H9 (cell line): ENCODE measurements around the gene MRFAP1. TPM values are rescaled to one million over a fixed set of nuclear protein-coding genes. Genes with fewer than 3 reads are reported as not detected.

Experiments used
- DNase-seq: peaks from one replicate; pipeline ENCODE4 v3.0.0-alpha.2; 2017
- H2AFZ ChIP-seq: one replicate; pipeline ENCODE4 v1.6.1; 2013; ENCODE audit warnings: mild to moderate bottlenecking, low read length, control low read depth, moderate library complexity
- H2AK5ac ChIP-seq: 2 replicates; pipeline ENCODE4 v1.6.1; 2013; ENCODE audit warnings: low read length, control low read depth, mixed read lengths; ENCODE audit not compliant: insufficient read length
- H2BK120ac ChIP-seq: one replicate; pipeline ENCODE4 v1.6.1; 2013; ENCODE audit warnings: low read depth, mild to moderate bottlenecking, low read length, control low read depth, inconsistent platforms; ENCODE audit not compliant: poor library complexity, severe bottlenecking
- H2BK12ac ChIP-seq: 2 replicates; pipeline ENCODE4 v1.6.1; 2013; ENCODE audit warnings: low read length, control low read depth, mixed read lengths, low read depth; ENCODE audit not compliant: insufficient read length
- H2BK15ac ChIP-seq: 2 replicates; pipeline ENCODE4 v1.6.1; 2013; ENCODE audit warnings: low read depth, low read length, control low read depth
- H2BK20ac ChIP-seq: one replicate; pipeline ENCODE4 v1.6.1; 2013; ENCODE audit warnings: low read depth, mild to moderate bottlenecking, low read length, control low read depth, inconsistent platforms; ENCODE audit not compliant: poor library complexity, severe bottlenecking
- H2BK5ac ChIP-seq: 2 replicates; pipeline ENCODE4 v1.6.1; 2013; ENCODE audit warnings: low read length, control low read depth, mixed read lengths; ENCODE audit not compliant: insufficient read length
- H3K14ac ChIP-seq: 2 replicates; pipeline ENCODE4 v1.6.1; 2013; ENCODE audit warnings: low read length, control low read depth; ENCODE audit not compliant: insufficient read depth
- H3K18ac ChIP-seq: 2 replicates; pipeline ENCODE4 v1.6.1; 2013; ENCODE audit warnings: low read depth, mild to moderate bottlenecking, mixed read lengths, low read length, control low read depth; ENCODE audit not compliant: insufficient read length
- H3K23ac ChIP-seq: 2 replicates; pipeline ENCODE4 v1.6.1; 2013; ENCODE audit warnings: low read length, control low read depth, mixed read lengths, low read depth; ENCODE audit not compliant: insufficient read length
- H3K23me2 ChIP-seq: 2 replicates; pipeline ENCODE4 v1.6.1; 2013; ENCODE audit warnings: low read depth, mild to moderate bottlenecking, mixed read lengths, low read length, control low read depth; ENCODE audit not compliant: insufficient read length, poor library complexity, severe bottlenecking
- H3K27ac ChIP-seq: 2 replicates; pipeline ENCODE4 v1.5.1; 2013; ENCODE audit warnings: low read length, control low read depth, mixed read lengths, low read depth; ENCODE audit not compliant: insufficient read length
- H3K27me3 ChIP-seq: 2 replicates; pipeline ENCODE4 v1.6.1; 2013; ENCODE audit warnings: low read length, control low read depth, inconsistent platforms; ENCODE audit not compliant: insufficient read depth
- H3K4ac ChIP-seq: 2 replicates; pipeline ENCODE4 v1.6.1; 2013; ENCODE audit warnings: low read depth, mild to moderate bottlenecking, control low read depth, inconsistent platforms, low read length, moderate library complexity
- H3K4me1 ChIP-seq: 2 replicates; pipeline ENCODE4 v1.6.1; 2013; ENCODE audit warnings: low read length, control low read depth, inconsistent platforms; ENCODE audit not compliant: insufficient read depth
- H3K4me2 ChIP-seq: 2 replicates; pipeline ENCODE4 v1.6.1; 2013; ENCODE audit warnings: low read length, control low read depth, mixed read lengths; ENCODE audit not compliant: insufficient read length, insufficient read depth
- H3K56ac ChIP-seq: 2 replicates; pipeline ENCODE4 v1.6.1; 2013; ENCODE audit warnings: low read depth, mild to moderate bottlenecking, mixed read lengths, low read length, control low read depth; ENCODE audit not compliant: insufficient read length
- H3K79me1 ChIP-seq: 2 replicates; pipeline ENCODE4 v1.6.1; 2013; ENCODE audit warnings: low read depth, mild to moderate bottlenecking, moderate library complexity, low read length, control low read depth, inconsistent platforms; ENCODE audit not compliant: insufficient read depth, poor library complexity, severe bottlenecking
- H3K79me2 ChIP-seq: 2 replicates; pipeline ENCODE4 v1.6.1; 2013; ENCODE audit warnings: low read length, control low read depth, inconsistent platforms; ENCODE audit not compliant: insufficient read depth
- H3K9ac ChIP-seq: 2 replicates; pipeline ENCODE4 v1.6.1; 2013; ENCODE audit warnings: low read length, control low read depth, mixed read lengths; ENCODE audit not compliant: insufficient read length; ENCODE audit errors: extremely low read depth
- H3K9me3 ChIP-seq: one replicate; pipeline ENCODE4 v1.6.1; 2013; ENCODE audit warnings: low read depth, low read length, inconsistent platforms; ENCODE audit not compliant: control insufficient read depth
- H3T11ph ChIP-seq: one replicate; pipeline ENCODE4 v1.6.1; 2013; ENCODE audit warnings: mild to moderate bottlenecking, low read length, control low read depth, inconsistent platforms
- H4K20me1 ChIP-seq: one replicate; pipeline ENCODE4 v1.6.1; 2013; ENCODE audit not compliant: control insufficient read depth, insufficient read length, insufficient read depth
- H4K5ac ChIP-seq: 2 replicates; pipeline ENCODE4 v1.6.1; 2013; ENCODE audit warnings: low read depth, mild to moderate bottlenecking, mixed read lengths, low read length, control low read depth; ENCODE audit not compliant: insufficient read length
- H4K8ac ChIP-seq: replicated peaks from 2 replicates; pipeline ENCODE4 v1.6.1; 2013; ENCODE audit warnings: low read length, control low read depth, mixed read lengths, low read depth; ENCODE audit not compliant: insufficient read length
- H4K91ac ChIP-seq: 2 replicates; pipeline ENCODE4 v1.6.1; 2013; ENCODE audit warnings: low read depth, mild to moderate bottlenecking, moderate library complexity, mixed read lengths, low read length, control low read depth; ENCODE audit not compliant: insufficient read length
- H3K27ac Mint-ChIP-seq, 3 experiments: 2 replicates in 2 of 3; 3 replicates in 1 of 3; pipeline ENCODE4 v1.8.0; 2020 to 2021; ENCODE audit warnings: mixed read lengths in 3 of 3, mild to moderate bottlenecking in 1 of 3, moderate library complexity in 1 of 3
- H3K27me3 Mint-ChIP-seq: 2 replicates; pipeline ENCODE4 v1.8.0; 2021; ENCODE audit warnings: low read depth, mild to moderate bottlenecking, moderate library complexity, mixed read lengths
- H3K36me3 Mint-ChIP-seq, 3 experiments: 2 replicates in 2 of 3; 3 replicates in 1 of 3; pipeline ENCODE4 v1.8.0; 2020 to 2021; ENCODE audit warnings: low read depth in 3 of 3, mixed read lengths in 3 of 3; ENCODE audit not compliant: insufficient read depth in 1 of 3
- H3K4me1 Mint-ChIP-seq, 2 experiments: 2 replicates each; pipeline ENCODE4 v1.8.0; 2020; ENCODE audit warnings: mixed read lengths in 2 of 2
- H3K4me3 Mint-ChIP-seq, 2 experiments: 2 replicates in 1 of 2; 3 replicates in 1 of 2; pipeline ENCODE4 v1.8.0; 2020 to 2021; ENCODE audit warnings: mild to moderate bottlenecking in 2 of 2, mixed read lengths in 2 of 2, moderate library complexity in 1 of 2
- H3K9me3 Mint-ChIP-seq, 2 experiments: 2 replicates in 1 of 2; 3 replicates in 1 of 2; pipeline ENCODE4 v1.8.0; 2020; ENCODE audit warnings: mild to moderate bottlenecking in 2 of 2, mixed read lengths in 2 of 2, moderate library complexity in 1 of 2
- WGBS: extraction: QIAGEN DNeasy Blood & Tissue Kit; methylation state at CpG from one replicate; pipeline ENCODE4 v1.1.7; 2013; ENCODE audit warnings: missing lambda C conversion rate, low lambda C conversion rate, mixed read lengths; ENCODE audit not compliant: insufficient read length; ENCODE audit errors: extremely low coverage; 5-methylcytosine and 5-hydroxymethylcytosine counted together
- total RNA-seq: library from RNA; stranded (reverse); gene quantifications from 2 replicates; pipeline ENCODE4 v1.2.1, GENCODE V29; 2021
- TF ChIP-seq, protein P1 (sequence below): fragments of 200-600 bp; sonication (generic); conservative IDR thresholded peaks from 3 replicates; pipeline ENCODE4 v1.8.0; 2021; ENCODE audit warnings: antibody characterized with exemption, mild to moderate bottlenecking

The MRFAP1 gene
- total RNA-seq, 1 experiment from 2014 or later, result 328 TPM

DNA sequence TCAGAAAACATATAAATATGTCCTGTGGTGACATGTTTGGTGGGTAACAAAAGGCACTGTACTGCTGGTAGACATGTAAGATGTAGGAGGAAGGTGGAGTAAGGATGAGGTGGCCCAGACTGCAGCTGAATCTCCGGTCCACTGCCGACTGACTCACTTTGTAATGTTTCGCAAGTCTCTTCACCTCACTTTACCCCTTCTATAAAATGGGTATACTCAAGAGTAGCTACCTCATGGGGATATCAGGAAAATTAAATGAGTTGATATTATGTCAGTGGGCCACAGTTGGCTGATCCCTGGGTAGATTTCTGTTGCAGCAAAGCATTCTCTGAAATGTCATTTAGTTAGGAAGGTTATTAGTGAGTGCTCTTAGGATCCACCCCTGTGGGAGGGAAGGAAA, 22.1 kb downstream of the MRFAP1 start:
- H3K27me3 Mint-ChIP-seq, result peaks cover 51% of the 10 kb centered on the region
- peaks cover 0 to 10% of the 10 kb centered on the region in 2 experiments; a peak in 1 of 4 replicates for H3K4me1 Mint-ChIP-seq

More for the DNA sequence above, 22.1 kb downstream of the MRFAP1 start:
- no peak overlapping the region for H2BK120ac ChIP-seq
- no peaks in the 10 kb centered on the region for H3K79me1 ChIP-seq
- H3K56ac ChIP-seq, result no peak overlapping the region
- WGBS, result no CpG with 5 or more reads among the region's 3 CpGs
- no peaks in the 10 kb centered on the region for H3K9me3 ChIP-seq
- H3K36me3 Mint-ChIP-seq, result no peaks in the 10 kb centered on the region
- TF ChIP-seq, protein P1, sequence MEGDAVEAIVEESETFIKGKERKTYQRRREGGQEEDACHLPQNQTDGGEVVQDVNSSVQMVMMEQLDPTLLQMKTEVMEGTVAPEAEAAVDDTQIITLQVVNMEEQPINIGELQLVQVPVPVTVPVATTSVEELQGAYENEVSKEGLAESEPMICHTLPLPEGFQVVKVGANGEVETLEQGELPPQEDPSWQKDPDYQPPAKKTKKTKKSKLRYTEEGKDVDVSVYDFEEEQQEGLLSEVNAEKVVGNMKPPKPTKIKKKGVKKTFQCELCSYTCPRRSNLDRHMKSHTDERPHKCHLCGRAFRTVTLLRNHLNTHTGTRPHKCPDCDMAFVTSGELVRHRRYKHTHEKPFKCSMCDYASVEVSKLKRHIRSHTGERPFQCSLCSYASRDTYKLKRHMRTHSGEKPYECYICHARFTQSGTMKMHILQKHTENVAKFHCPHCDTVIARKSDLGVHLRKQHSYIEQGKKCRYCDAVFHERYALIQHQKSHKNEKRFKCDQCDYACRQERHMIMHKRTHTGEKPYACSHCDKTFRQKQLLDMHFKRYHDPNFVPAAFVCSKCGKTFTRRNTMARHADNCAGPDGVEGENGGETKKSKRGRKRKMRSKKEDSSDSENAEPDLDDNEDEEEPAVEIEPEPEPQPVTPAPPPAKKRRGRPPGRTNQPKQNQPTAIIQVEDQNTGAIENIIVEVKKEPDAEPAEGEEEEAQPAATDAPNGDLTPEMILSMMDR, result no peak
- H4K5ac ChIP-seq, result no peak overlapping the region
- H2BK5ac ChIP-seq, result no peak overlapping the region
- no peak overlapping the region for H3K14ac ChIP-seq
- H3K4me2 ChIP-seq, result no peak overlapping the region
- H3K27me3 ChIP-seq, result no peaks in the 10 kb centered on the region; the same call in 1 of the 2 replicates
- H3K18ac ChIP-seq, result no peak overlapping the region
- no peak overlapping the region for H3K4me3 Mint-ChIP-seq
- H2AK5ac ChIP-seq, result no peak overlapping the region
- no peak overlapping the region for H4K8ac ChIP-seq
- H3K23ac ChIP-seq, result no peak overlapping the region
- H3K9ac ChIP-seq, result no peak overlapping the region
- no peak overlapping the region for H2AFZ ChIP-seq
- DNase-seq, result no peak
- H2BK12ac ChIP-seq, result no peak overlapping the region
- H4K20me1 ChIP-seq, result no peaks in the 10 kb centered on the region
- H4K91ac ChIP-seq, result no peak overlapping the region
- no peak overlapping the region; a peak in 1 of 7 replicates for H3K27ac Mint-ChIP-seq
- no peak overlapping the region for H3K27ac ChIP-seq
- no peak overlapping the region for H3K4ac ChIP-seq
- no peak overlapping the region for H3T11ph ChIP-seq
- H2BK15ac ChIP-seq, result no peak overlapping the region
- peaks cover 3% of the 10 kb centered on the region for H3K23me2 ChIP-seq
- no peaks in the 10 kb centered on the region; a peak in 1 of 5 replicates for H3K9me3 Mint-ChIP-seq
- H3K4me1 ChIP-seq, result no peaks in the 10 kb centered on the region
- H2BK20ac ChIP-seq, result no peak overlapping the region
- H3K79me2 ChIP-seq, result no peaks in the 10 kb centered on the region
